Stimulated activated CD4-positive, alpha-beta T cell treated with anti-CD3 and anti-CD28 coated beads, Interleukin-12 subunit alpha, Interleukin-12 subunit beta, amount 100 ng/mL, for 4 hours (primary cell): ENCODE data around the gene AUTS2.

Source experiments
- DNase-seq: peaks from one replicate; pipeline ENCODE4 v3.0.0-alpha.2; 2020

Gene AUTS2

DNA sequence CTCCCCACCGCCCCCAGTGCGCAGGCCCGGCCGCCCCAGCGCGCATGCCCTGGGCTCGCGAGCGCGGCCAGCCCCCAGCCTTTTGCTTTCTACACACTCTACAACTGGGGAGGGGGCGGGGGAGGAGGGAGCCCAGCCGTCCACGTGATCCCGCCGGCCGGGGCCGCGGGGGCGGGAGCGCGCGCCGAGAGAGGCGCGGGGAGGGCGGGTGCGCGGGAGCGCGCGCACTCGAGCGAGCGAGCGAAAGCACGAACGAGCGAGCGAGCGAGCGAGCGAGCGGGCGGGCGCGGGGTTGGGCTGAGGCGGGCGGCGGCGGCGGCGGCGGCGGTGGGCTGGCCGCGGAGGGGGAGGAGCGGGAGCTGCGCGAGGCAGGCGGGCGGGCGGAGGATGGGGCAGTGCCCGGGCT lies at the start of gene AUTS2:
Gene AUTS2 (plus strand): TSS at position 395 of the 406 bp plus-strand sequence. CDS start 1,179 bp downstream, outside the sequence.
- DNase-seq: peak; percentile 36

DNA sequence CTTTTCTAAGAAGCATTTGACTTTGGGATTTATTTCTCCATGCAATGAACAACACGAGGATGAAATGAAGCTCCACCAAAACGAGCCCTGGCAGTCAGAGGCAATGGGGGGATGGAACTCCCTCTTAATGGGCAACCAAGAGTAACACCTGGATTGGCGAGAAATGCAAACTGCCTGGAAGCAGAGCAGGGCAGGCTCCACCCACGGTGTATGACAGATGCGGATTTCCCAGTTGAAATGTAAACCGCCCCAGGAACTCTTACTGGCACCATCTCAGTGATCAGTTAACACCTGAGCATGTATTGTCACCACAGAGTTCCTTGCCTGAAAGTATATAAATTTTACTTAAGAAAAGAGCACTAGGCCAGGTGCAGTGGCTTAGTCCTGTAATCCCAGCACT lies 47.3 kb upstream of the AUTS2 start:
- DNase-seq: no peak

DNA sequence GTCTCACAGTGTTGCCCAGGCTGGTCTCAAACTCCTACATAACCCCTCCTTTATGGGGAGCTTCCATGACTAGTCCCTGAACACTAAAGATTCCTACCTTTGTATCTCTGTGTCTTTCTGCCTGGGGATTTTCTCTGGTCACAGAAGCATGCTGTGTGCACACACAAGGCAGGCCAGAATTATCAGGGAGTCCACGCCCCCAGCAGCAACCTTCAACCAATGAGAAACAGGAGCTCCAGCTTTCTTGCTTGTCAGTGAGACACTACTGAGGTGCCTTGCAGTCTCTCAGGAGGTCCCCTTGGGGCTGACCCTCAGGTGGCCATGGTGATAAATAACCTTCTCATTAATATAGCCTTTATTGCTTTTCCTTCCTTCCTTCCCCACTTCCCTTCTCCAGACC lies 45.1 kb upstream of the AUTS2 start:
- DNase-seq: no peak

DNA sequence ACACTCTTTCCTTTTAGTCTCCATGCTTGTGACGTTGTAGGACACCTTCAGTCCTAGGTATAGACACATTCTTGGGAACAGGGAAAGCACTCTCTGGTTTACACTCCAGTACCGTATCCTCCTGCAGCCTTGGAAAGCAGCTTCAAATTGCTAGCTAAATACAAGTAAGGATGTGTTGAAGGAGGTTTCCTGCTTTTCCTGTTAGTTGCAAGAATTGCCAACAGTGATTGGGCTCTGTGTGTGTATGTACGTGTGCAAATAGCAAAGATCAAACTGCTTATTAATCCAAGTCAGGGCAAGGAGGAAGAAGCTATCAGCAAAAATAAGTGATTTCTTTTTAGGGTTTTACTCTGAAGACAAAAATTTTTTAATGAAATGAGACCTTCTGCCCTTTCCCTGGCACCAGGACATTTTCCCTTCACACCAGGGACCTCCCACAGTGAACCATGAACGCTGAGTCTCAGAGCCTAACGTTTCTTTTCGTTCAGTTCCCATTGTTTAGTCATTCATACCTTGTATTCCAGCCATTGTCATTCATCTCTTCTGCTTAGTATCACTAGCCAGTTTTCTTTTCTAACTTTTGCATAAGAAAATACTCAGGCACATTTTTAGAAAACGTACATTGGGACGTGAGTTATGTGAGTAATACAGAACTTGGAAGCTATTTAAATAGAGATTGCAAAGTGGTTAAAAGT lies 36.9 kb upstream of the AUTS2 start:
- no peak for DNase-seq

DNA sequence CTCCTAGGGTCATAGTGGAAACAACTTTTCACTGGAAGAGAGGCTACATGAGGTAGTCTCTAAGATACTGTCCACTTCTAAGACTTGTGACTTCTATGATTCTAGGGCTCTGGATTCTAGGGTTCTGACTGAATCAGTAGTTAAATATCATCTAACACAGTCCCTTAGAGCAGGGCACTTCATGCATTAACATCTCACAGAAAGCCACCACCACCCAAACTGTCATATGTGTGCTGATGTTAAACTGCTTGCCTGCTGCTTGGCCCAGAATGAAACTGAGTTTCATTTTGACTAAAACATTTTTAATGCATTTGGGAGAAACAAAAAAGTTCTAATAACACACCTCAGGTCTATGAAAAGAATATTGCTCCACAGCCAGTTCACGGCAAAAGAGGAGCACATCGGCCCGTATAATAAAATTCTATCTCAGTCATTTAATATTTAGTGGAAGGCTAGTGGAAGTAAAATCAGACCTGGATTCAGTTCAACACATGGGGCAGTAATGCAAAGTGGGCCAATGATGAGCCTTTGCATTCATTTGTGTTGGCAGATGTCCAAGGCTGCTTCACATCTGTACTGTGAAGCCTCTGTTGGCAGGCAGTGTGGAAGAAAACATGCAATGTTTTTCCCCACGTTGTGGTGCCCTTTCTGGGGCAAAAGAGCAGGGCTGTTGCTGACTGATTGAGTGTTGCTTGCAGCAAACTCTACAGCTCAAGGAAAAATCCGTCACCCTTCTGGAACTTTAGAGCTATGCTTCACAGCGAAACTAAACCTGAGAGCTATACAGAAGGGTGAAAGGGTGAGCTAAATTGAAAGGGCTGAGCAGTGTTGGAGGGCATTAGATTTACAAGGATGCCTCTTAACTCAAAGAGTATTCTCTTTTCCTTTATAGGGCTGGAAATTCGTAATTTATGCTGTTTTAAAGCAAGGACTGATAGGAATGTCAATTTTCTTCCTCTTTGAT lies 33.5 kb upstream of the AUTS2 start:
- no peak for DNase-seq

DNA sequence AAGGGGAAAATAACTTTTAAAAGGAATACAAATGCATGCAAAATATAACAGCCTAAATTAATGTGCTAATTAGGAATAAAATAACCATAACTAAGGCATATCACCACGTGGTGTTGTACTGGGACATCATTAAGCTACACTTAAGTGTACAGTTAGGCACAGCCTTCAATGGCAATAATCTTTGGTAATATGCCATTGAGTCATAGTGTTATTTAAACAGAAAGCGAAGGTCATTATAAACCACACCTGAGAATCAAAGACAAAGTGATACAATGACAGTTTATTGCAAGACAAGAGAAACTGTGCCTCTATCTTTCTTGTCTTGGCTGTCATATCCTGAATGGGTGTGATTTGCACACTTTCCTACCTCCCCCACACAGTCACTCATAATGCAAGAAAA lies 30.5 kb upstream of the AUTS2 start:
- no peak for DNase-seq

DNA sequence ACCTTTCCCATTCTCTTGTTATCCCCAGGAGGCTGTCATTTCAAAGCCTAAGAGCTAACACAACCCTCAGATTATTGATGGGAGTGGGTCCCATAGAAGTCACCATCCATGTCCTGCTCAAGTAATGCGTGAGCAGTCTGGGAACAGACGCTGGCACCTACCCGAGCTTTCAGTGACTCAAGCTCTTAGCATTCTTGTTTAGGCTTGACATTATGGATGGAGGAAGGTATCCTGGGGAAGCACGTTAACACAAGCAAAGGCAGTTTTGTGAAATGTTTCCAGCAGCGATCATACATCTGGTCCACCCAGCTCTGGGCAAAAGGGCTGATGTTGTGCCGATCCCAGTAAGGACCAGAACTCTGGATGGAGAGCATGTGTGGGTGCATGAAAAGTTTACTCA lies 30.0 kb upstream of the AUTS2 start:
- DNase-seq: no peak

DNA sequence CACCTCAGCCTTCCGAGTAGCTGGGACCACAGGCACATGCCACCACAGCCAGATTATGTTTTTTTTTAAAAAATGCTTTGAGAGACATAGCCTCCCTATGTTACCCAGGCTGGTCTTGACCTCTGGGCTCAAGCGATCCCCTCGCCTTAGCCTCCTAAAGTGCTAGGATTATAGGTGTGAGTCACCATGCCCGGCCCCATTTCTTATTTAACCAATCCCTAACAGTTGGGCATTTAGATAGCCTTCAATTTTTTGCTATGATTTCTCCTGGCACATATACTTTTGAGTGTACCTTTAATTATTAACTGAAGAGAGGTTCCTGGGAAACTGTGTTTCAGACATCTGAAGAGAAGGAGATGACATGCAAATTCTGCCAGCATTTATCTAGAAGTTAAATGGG lies 22.6 kb upstream of the AUTS2 start:
- DNase-seq: no peak

DNA sequence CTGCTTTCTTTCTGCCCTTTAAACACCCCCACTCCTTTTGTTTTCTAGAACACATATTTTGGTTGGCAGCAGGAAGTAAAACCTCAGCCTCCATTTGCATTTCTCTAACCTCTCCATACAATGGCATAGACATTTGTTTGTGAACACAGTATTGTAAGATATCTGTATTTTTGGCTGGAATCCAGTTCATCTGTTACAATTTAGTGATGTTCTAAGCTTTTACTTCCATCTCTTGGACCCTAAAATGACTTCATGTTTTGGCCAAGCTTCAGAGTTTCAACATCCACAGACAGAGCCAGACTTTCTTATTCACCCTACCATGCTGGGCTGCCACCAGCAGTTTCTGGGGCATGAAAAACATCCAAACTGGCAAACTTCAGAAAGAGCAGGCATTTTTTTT lies 21.1 kb upstream of the AUTS2 start:
- DNase-seq: no peak

DNA sequence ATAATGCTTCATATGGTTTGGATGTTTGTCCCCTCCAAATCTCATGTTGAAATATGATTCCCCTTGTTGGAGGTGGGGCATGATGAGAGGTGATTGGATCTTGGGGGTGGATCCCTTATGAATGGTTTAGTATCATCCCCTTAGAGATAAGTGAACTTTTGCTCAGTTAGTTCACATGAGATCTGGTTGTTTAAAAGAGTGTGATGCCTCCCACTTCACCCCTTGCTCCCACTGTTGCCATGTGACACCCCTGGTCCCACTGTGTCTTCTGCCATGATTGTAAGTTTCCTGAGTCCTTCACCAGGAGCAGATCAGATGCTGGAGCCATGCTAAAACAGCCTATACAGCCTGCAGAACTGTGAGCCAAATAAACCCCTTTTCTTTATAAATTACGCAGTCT lies 13.1 kb upstream of the AUTS2 start:
- DNase-seq: no peak

DNA sequence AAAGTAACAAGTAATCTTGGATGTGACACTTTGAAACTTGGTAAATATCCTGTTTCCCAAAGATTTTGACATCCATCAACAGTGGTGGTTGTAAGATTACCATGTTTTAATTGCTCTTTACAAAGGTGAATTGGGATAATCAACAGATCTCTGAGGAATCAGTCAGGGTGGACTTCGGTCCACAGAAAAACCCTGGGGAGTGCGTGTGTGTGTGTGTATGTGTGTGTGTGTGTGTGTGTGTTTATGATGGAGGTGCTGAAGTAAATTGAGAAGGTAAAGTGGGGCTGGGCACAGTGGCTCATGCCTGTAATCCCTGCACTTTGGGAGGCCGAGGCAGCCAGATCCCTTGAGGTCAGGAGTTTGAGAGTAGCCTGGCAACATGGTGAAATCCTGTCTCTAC lies 12.0 kb upstream of the AUTS2 start:
- no peak for DNase-seq

DNA sequence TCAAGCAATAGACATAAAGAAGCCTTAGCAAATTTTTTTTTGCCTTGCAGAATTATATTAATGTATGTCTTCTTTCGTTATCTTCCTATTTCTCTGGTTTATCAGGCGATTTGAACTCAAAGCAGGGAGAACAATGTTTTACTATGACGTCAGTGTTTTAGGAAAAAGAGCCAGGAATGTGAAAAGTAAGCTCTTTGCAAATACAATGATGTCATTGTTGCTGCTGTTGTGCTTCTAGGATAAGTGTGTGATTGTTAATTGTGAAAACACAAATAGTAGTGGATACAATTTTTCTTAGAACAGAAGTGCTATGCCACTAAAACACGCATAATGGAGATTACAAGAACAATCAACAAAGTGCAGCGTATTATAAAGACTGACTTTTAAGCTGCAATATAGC lies 9.5 kb upstream of the AUTS2 start:
- no peak for DNase-seq

DNA sequence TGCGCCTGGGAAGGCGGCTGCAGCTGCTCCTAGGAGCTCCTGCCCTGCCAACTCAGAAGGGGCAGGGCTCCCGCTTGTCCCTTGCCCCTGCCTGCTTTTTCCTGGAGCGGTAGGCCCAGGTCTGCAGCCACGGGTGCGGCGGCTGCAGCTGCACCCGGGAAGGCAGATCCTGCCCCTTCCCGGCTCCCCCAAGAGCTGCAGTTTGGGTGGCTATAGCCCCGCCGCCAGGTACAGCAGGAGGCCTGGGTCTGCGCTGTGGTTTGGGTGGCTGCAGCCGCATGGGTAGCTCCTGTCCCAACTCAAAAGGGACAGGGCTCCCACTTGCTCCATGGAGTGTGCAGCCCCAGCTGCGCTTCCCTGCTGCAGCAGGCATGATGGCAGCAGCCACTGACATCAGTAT lies 6.5 kb upstream of the AUTS2 start:
- DNase-seq: no peak

DNA sequence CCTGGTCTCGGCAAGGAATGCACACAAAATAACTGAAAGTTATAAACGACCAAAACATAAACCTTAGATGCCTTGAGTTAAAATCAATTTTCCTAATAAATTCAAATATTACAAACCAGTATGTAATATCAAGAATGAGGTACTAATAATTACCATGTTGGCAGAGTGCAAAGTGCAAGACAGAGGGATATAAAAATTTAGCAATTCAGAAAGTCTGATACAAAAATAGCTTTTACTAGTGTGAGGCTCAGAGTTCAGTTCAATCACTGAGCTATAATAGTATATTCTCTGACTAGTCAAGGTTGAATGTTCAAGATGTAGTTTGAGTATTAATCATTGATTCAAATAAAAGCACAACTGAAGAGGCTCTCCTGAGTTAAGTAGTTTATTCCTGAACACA lies 4.8 kb upstream of the AUTS2 start:
- no peak for DNase-seq

DNA sequence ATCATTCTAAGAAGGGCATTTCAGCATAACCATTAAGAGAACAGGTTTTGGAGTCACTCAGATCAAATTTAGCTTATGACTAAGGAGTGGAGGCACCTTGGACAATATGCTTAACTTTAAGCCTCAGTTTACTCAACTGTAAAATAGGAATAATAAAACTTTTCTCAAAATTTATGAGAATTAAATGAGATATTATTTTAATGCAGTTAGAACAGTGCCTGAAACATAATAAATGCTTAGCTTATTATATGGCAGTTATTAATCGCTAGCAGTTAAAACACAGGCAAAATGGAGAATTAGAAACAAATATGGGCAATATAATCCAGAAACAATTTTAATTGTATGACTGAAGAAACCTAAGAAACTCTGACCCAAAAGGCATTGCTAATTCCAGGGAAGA lies 2.9 kb upstream of the AUTS2 start:
- no peak for DNase-seq

DNA sequence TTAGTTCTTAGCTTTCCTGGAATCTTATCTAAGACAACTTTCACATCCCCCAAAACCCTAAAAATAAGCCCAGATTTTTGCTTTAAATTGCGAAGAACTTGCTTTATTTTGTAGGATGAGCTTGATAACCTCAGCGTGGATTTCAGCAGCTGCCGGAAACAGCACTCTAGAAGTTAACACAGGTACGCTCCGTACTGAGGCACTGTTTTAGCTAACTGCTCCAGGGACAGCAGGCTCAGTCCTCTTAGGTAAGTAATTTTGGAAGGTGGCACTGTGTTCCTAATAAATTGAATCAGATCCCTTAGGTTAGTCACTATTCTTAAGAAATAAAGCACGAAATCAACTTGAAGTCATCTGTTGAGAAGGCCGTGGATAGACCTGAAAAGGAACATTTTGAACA lies 2.2 kb upstream of the AUTS2 start:
- DNase-seq: no peak

DNA sequence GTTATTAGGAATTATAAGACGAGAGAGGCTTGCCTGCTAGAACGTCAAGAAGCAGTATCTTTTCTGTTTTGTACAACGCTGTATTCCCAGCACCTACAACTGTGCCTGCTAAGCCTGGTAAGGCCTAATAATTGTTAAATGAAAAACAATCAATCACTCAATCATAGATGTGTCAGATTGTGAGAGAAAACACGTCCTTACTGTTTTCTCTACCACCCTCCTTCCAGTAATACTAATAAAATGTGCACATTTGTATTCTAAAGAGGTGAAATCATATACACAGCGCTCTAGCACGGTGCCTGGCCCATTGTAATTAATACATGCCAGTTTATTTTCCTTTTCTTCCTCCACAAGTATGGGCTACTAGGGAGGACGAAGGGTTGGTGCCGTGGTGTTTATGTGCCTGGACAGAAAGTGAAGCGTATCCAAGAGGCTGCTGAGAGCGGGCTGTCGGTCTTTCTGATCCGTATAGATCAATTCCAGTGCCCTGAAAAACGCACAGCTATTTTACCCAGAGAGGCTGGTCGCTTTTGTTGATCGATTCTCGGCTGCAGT lies 1.5 kb upstream of the AUTS2 start:
- no peak for DNase-seq

DNA sequence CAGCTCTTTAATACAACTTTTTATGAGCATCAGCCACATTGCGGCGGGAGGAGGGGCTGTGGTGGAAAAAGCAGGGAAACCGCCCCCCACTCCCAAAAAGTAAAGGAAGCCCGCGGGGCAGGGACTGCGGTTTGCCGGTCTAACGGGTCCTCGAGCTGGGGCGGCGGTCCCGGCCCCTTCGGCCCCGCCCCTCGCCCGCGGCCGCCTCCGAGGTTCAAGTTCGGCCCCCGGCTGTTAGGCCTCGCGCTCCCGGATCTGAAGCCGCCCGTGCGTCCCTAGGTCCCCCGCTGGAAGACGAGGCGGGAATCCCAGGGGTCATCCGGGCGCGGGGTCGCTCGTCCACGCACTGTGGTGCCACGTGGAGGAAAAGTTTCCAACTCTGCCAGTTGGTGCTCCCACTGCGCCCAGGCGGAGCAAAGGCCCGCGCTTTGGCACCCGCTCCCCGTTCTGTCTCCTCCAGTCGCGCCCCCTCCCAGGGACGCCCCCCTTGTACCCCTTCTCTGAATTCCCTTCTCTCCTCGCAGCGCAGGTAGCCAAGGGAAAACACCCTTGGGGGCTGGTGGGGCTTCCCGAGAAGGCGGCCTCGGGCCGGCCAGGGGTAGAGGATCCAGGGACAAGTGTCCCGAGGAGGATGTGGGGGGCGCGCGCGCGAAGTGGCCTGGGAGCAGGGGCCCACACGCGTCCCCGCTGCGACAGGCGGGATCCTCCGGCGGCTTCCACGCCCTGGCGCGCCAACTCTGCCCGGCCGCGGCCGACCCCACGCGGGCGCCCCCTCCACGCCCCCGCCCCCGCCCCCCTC lies 798 bp upstream of the AUTS2 start:
- DNase-seq: no peak

DNA sequence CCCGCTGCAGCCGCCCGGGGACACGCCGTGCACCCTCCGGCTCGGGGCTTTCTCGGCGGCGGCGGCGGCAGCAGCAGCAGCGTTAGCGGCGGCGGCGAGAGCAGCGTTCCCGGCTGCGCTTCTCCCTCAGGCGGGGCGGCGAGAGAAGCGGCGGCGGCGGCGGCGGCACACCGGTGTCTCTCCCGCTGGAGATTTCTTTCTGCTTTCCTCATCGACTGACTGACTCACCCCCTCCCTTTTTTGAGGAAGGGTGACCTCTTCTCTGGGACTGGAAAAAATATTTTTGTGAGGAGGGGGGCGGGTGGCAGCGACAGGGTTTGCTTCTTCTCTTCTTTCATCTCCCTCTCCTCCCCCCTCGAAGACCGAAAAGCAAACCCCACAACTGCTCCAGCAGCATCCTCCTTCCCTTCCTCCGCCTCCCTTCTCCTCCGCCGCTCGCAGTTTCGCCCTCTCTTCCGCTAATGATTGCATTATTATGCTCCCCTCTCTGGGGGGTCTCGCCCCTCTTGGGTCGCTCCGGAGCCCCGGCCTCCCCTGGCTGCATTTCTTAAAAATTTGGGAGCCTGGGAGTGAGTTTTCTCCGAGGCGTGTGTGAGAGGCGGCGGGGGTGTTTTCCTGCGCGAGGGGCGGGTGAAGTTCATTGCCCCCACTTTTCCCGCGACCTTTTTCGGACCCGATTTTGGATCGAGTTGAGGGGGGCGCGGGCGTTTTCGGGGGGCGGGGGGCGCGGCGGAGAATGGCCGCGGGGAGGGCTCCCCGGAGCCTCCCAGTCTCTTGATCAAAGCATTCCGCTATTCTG lies 411 bp downstream of the AUTS2 start:
- DNase-seq: no peak

DNA sequence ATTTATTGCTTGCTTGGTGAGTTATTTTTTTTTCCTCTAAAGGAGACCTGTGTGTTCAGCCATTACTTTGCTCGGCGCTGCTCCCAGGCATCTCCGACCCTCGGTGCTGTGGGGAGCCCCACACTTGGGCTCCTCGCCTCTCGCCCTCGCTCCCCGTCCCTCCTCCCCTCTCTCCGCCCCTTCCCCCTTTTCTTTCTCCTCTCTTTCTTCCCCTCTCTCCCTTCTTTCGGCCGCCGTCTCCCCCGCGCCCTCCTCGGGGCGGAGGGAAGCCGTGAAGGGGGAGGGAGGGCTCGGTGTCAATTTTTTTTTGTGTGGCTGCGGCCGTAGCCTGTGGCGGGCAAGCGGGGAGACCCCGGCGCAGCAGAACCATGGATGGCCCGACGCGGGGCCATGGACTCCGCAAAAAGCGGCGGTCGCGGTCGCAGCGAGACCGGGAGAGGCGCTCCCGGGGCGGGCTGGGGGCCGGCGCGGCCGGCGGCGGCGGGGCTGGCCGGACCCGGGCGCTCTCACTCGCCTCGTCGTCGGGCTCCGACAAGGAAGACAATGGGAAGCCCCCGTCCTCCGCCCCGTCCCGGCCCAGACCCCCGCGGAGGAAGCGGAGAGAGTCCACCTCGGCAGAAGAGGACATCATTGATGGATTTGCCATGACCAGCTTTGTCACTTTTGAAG lies 1.1 kb downstream of the AUTS2 start:
- DNase-seq: no peak

DNA sequence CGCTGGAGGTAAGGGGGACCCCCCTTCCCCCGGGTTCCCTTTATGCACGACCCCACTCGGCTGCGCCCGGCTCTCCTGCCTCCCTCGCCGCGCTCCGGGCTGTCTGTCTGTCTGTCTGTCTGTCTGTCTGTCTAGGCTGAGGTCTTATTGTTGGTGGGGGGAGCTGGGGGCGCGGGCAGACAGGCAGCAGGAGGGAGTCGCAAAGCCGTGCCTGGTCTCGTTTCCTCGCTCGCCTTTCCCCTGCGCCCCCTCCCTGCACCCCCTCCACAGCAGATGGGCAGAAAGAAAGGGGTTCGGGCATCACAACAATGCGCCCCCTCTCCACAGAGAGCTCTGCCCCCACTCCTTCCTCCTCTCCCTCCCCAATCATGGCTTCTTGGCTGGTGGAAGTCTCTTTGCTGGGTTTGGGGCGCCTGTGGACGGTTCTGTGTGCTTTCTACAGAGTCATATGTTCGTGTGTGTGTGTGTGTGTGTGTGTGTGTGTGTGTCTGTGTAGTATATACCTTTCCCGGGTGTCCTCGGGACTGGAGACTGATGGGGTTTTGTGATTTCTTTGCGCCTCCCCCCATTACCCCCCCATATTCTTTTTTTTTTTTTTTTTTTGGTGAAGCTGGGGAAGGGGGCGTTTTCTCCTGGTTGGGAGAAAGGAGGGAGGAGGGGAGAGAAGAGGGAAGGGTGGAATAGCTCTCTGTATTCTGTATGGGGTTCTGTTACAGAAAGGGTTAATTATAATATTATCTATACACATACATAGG lies 1.9 kb downstream of the AUTS2 start:
- DNase-seq: no peak
